Fibroblast of pulmonary artery (primary cell): ENCODE results near the gene ACADM.
A peak's percentile ranks its signal among the peaks of the same experiment; 100 is the strongest.
"Not testable (repeated sequence)": the region's sequence is repeated elsewhere in the genome, so short reads cannot be mapped to it uniquely, and the experiment has no call there.

Source experiments
- DNase-seq: peaks from one replicate; pipeline ENCODE4 v3.0.0-alpha.2; 2010; ENCODE audit warnings: low read depth
- H3K4me3 ChIP-seq: replicated peaks from 2 replicates; pipeline ENCODE4 v1.5.1; 2011; ENCODE audit warnings: low read depth, mild to moderate bottlenecking, control low read depth, low read length, moderate library complexity
- CTCF ChIP-seq: IDR thresholded peaks from 2 replicates; pipeline ENCODE4 v1.5.1; 2011; ENCODE audit warnings: mild to moderate bottlenecking, control low read depth, low read length, inconsistent platforms; ENCODE audit errors: missing control alignments

ACADM gene

DNA sequence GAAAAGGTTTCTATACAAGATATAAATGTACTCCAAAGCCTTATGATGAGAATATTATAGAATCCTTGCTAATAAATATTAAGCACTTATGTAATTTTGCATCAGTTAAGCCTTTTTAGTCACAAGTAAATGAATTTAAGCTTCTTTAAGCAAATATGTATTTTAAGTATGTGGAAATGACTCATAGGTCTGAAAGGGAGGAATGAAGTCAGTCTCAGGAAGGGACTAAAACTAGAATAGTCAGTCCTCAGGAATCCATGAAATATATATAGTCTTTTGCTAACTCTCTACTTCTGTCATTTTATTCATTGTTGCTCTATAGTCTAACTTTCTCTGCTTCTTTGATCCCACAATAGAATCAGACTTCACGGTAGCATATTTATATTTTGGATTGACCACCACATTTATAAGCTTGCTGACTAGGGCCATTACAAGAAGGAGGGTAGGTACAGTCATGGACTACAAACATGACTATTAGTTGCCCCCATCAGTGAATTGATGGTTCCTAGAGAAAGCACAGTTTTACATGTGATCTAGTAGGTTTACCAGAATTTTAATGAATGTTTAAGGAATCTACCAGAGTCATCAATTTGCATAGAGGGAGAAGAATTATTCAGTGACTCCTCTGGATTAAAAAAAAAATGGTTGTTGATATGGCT, 41.3 kb downstream of the ACADM start:
- no peak for TF ChIP-seq CTCF
- DNase-seq, result peak; percentile 79
- no peak overlapping the region for H3K4me3 ChIP-seq

- no peak for TF ChIP-seq CTCF
- no peak for DNase-seq
- H3K4me3 ChIP-seq, result no peak overlapping the region
These were observed 43.5 kb downstream of the ACADM start for GRCh38 chr1:75768016-75768415.

DNA sequence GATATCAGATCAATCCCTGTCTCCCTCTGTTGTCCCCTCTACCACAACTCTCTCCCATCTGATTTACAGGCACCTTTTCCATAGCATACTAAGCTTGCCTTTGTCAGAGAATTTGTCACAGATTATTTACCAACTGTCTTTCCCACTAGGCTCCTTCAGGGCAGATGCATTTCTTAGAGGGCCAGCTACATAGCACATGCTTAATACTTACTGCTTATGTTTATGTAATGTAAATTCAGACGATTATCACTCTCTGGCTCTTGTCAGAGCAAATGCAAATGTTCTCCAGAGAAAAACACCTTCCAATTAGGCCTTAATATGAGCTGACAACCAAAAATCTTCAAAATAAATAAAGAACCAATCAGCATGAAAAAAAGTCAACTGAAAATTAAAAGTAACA, 46.3 kb downstream of the ACADM start:
- DNase-seq, result no peak
- TF ChIP-seq CTCF, result no peak
- H3K4me3 ChIP-seq, result no peak overlapping the region

DNA sequence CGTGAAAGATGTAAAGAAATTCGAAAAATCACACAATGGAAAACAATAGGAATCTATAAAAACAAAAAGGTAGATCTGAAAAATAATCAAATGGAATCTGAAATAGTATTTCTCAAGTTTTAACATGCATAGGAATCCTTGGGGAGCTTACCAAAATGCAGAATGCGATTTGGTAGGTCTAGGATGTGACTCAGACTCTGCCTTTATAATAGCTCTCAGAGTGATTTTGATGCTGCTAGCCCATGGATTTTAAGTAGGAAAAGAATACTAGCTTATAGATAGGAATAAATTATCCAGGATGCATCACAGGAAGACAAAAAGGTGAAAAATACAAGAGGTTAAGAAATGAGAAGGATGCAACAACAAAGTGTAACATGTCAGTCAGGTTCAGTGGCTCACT, 47.5 kb downstream of the ACADM start:
- TF ChIP-seq CTCF, result no peak
- DNase-seq, result no peak
- H3K4me3 ChIP-seq, result no peak overlapping the region

DNA sequence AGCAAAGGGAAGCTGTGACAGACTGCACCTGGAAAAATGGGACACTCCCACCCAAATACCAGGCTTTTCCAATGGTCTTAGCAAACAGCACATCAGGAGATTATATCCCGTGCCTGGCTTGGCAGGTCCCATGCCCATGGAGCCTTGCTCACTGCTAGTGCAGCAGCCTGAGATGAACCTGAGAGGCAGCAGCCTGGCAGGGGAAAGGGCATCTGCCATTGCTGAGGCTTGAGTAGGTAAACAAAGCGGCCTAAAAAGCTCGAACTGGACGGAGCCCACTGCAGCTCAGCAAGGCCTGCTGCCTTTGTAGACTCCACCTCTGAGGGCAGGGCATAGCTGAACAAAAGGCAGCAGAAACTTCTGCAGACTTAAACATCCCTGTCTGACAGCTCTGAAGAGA, 53.3 kb downstream of the ACADM start:
- H3K4me3 ChIP-seq, DNase-seq: not testable (repeated sequence)

DNA sequence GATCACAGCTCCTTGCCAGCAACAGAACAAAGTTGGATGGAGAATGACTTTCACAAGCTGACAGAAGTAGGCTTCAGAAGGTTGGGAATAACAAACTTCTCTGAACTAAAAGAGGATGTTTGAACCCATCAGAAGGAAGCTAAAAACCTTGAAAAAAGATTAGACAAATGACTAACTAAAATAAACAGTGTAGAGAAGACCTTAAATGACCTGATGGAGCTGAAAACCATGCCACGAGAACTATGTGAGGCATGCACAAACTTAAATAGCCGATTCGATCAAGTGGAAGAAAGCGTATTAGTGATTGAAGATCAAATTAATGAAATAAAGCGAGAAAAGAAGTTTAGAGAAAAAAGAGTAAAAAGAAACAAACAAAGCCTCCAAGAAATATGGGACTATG, 54.2 kb downstream of the ACADM start:
- not testable (repeated sequence) for H3K4me3 ChIP-seq, DNase-seq

DNA sequence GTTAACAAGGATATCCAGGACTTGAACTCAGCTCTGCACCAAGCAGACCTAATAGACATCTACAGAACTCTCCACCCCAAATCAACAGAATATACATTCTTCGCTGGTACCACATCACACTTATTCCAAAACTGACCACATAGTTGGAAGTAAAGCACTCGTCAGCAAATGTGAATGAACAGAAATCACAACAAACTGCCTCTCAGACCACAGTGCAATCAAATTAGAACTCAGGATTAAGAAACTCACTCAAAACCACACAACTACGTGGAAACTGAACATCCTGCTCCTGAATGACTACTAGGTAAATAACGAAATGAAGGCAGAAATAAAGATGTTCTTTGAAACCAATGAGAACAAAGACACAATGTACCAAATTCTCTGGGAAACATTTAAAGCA, 55.7 kb downstream of the ACADM start:
- not testable (repeated sequence) for H3K4me3 ChIP-seq, DNase-seq

DNA sequence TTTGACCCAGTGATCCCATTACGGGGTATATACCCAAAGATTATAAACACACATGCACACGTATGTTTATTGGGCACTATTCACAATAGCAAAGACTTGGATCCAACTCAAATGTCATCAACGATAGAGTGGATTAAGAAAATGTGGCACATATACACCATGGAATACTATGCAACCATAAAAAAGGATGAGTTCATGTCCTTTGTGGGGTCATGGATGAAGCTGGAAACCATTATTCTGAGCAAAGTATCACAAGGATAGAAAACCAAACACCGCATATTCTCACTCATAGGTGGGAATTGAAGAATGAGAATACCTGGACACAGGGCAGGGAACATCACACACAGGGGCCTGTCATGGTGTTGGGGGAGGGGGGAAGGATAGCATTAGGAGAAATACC, 59.4 kb downstream of the ACADM start:
- H3K4me3 ChIP-seq, DNase-seq: not testable (repeated sequence)

GRCh38 chr1:75785320-75785982, 60.9 kb downstream of the ACADM start:
- DNase-seq, result no peak
- H3K4me3 ChIP-seq, result peak overlapping the region; percentile 81
- TF ChIP-seq CTCF, result no peak
